GM19395 (cell line): ENCODE measurements around the gene ZNF831.

Experiments
- ATAC-seq: cut with Tn5 transposase; IDR thresholded peaks from one replicate; pipeline ENCODE4 v1.9.1; 2021; ENCODE audit warnings: mild to moderate bottlenecking, moderate library complexity; ENCODE audit not compliant: unreplicated experiment

Gene ZNF831

GRCh38 chr20:59139998-59140397 is 23.6 kb upstream of the ZNF831 start:
- no peak for ATAC-seq

GRCh38 chr20:59141818-59142581 is 21.6 kb upstream of the ZNF831 start:
- ATAC-seq = no peak

- no peak for ATAC-seq
These were observed 20.3 kb upstream of the ZNF831 start for GRCh38 chr20:59143326-59143725.

- no peak for ATAC-seq
These were observed 19.3 kb upstream of the ZNF831 start for GRCh38 chr20:59144179-59144830.

GRCh38 chr20:59144831-59145196 is 18.8 kb upstream of the ZNF831 start:
- ATAC-seq = no peak

GRCh38 chr20:59145247-59145923 is 18.2 kb upstream of the ZNF831 start:
- ATAC-seq = no peak

- no peak for ATAC-seq
These were observed 17.5 kb upstream of the ZNF831 start for GRCh38 chr20:59145924-59146779.

GRCh38 chr20:59146780-59147565 is 16.6 kb upstream of the ZNF831 start:
- ATAC-seq = no peak

GRCh38 chr20:59147586-59147985 is 16.0 kb upstream of the ZNF831 start:
- ATAC-seq = no peak

GRCh38 chr20:59148701-59149493 is 14.7 kb upstream of the ZNF831 start:
- no peak for ATAC-seq

- no peak for ATAC-seq
These were observed 13.7 kb upstream of the ZNF831 start for GRCh38 chr20:59149678-59150504.

- ATAC-seq = no peak
These were observed 12.8 kb upstream of the ZNF831 start for GRCh38 chr20:59150821-59151251.

- no peak for ATAC-seq
These were observed 12.2 kb upstream of the ZNF831 start for GRCh38 chr20:59151391-59151790.

- no peak for ATAC-seq
These were observed 11.8 kb upstream of the ZNF831 start for GRCh38 chr20:59151820-59152219.

- no peak for ATAC-seq
These were observed 10.9 kb upstream of the ZNF831 start for GRCh38 chr20:59152559-59153354.

- no peak for ATAC-seq
These were observed 10.3 kb upstream of the ZNF831 start for GRCh38 chr20:59153355-59153681.

GRCh38 chr20:59153832-59154231 is 9.8 kb upstream of the ZNF831 start:
- no peak for ATAC-seq
